ENCODE measurements around the gene COL20A1.
A peak's percentile ranks its signal among the peaks of the same experiment; 100 is the strongest.

Gene COL20A1

DNA sequence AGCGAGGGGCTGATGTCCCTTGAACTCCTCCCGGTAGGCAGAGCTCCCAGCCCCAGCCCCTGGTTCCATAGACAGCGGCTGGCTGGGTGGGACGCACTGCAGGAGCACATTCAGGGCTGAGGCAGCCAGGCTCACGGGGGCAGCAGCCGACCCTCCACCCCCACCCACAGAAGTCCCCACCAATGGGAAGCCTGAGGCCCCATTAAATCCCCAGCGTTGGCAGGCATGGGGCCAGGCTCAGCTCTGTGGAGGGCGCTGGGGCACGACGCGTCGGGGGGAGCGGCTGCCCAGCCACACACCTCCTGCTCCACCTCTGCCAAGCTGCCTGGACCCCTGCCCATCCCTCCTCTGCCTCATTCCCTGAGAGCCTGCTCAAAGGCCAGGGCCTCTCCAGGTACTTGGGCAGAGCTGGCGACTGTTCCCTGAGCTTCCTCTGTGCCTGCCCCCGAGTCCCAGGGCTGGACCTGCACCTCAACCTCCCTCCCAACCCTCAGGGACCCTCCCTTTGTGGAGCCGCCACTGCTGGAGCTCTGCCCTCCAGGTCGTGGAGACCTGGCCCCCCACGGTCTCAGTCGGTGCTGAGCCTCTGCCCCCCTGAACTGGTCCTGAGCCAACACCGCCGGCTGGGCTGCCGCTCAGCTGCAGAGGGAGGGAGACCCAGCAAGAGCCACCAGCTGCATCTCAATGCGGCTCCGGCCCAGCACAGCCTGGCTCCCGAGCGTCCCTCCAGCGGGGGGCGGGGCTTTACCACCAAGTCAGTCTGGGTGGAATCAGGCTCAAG, 59.0 kb downstream of the COL20A1 start:
- H3K4me3 ChIP-seq (ENCODE audit: low read depth, low read length): no peak overlapping the region
- no peak for TF ChIP-seq ZFP37 (tag by site-specific recombination; IDR thresholded peaks at IDR 0.05)
- TF ChIP-seq TCF7L2 (IDR thresholded peaks at IDR 0.05; ENCODE audit: borderline replicate concordance, low read depth, low read length): no peak
- TF ChIP-seq ZNF792 (tag by site-specific recombination; IDR thresholded peaks at IDR 0.05): no peak
- TF ChIP-seq ZNF350 (tag by site-specific recombination; IDR thresholded peaks at IDR 0.05): no peak
- TF ChIP-seq ZNF513 (tag by site-specific recombination; IDR thresholded peaks at IDR 0.05): no peak
- TF ChIP-seq, protein P1, sequence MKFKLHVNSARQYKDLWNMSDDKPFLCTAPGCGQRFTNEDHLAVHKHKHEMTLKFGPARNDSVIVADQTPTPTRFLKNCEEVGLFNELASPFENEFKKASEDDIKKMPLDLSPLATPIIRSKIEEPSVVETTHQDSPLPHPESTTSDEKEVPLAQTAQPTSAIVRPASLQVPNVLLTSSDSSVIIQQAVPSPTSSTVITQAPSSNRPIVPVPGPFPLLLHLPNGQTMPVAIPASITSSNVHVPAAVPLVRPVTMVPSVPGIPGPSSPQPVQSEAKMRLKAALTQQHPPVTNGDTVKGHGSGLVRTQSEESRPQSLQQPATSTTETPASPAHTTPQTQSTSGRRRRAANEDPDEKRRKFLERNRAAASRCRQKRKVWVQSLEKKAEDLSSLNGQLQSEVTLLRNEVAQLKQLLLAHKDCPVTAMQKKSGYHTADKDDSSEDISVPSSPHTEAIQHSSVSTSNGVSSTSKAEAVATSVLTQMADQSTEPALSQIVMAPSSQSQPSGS (tag by site-specific recombination; IDR thresholded peaks at IDR 0.05; ENCODE audit: low read depth): no peak
- TF ChIP-seq ZNF585B (tag by site-specific recombination; IDR thresholded peaks at IDR 0.05): no peak
- TF ChIP-seq YY2 (tag by site-specific recombination; IDR thresholded peaks at IDR 0.05): no peak
- TF ChIP-seq ZNF558 (tag by site-specific recombination; IDR thresholded peaks at IDR 0.05): no peak
- TF ChIP-seq ZNF223 (tag by site-specific recombination; IDR thresholded peaks at IDR 0.05): no peak
- no peak for TF ChIP-seq SCRT2 (tag by site-specific recombination; IDR thresholded peaks at IDR 0.05)
- TF ChIP-seq ZNF274 (IDR thresholded peaks at IDR 0.05; ENCODE audit: low read length): no peak
- no peak for TF ChIP-seq ZNF274 (tag by site-specific recombination; IDR thresholded peaks at IDR 0.05; ENCODE audit: borderline replicate concordance)
- TF ChIP-seq GLIS1 (tag by site-specific recombination; IDR thresholded peaks at IDR 0.05): peak; percentile 85
- TF ChIP-seq GLIS2 (tag by site-specific recombination; IDR thresholded peaks at IDR 0.05): 0 out of 2 replicates have a peak, but pooled peaks have one; percentile 20
- no peak for TF ChIP-seq TRIM28 (IDR thresholded peaks at IDR 0.05; ENCODE audit: borderline replicate concordance, low read length)
- TF ChIP-seq ZNF785 (tag by site-specific recombination; IDR thresholded peaks at IDR 0.05): no peak
- TF ChIP-seq ZNF341 (tag by site-specific recombination; IDR thresholded peaks at IDR 0.05; ENCODE audit: low read depth): peak; percentile 87
- TF ChIP-seq ZIC2 (tag by site-specific recombination; IDR thresholded peaks at IDR 0.05): peak; percentile 73; the same call in 1 of the 2 replicates
- TF ChIP-seq ZNF302 (tag by site-specific recombination; IDR thresholded peaks at IDR 0.05; ENCODE audit: low read depth): no peak
- H3K27ac ChIP-seq (ENCODE audit: extremely low read depth, low read depth, low read length): no peak overlapping the region
- no peaks in the 10 kb centered on the region for H3K9me3 ChIP-seq (ENCODE audit: control insufficient read depth, insufficient read depth, low read depth, low read length)
- CTCF ChIA-PET: no interaction called here
- H3K4me1 ChIP-seq (ENCODE audit: control insufficient read depth, insufficient read depth, low read length): no peaks in the 10 kb centered on the region
- POLR2A ChIA-PET: no interaction called here
- no peaks in the 10 kb centered on the region for H3K36me3 ChIP-seq (ENCODE audit: control insufficient read depth in 2 of 2, insufficient read depth in 1 of 2, low read length in 2 of 2)

DNA sequence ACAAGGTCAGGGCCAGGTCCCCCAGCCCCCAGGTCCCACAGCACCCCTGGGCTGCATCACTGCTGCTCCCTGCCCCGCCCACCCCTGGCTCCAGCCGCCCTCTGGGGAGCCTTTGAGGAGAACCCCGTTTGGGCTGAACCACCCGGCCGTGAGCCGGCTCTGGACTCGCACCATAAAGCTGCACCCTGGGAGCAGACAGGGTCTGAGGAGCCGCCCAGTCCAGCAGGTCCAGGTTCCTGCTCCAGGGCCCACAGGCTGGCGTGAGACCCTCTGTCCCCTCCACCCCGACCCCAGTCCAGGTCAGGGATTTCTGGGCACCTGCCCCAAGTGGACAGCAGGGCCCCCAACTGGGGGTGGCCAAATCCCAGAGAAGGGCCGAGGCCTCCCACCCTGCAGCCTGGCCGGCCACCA, 59.8 kb downstream of the COL20A1 start:
- Histone ChIP-seq H3K27ac (ENCODE audit: extremely low read depth, low read depth, low read length) (no peak overlapping the region), H3K36me3 (ENCODE audit: control insufficient read depth in 2 of 2, insufficient read depth in 1 of 2, low read length in 2 of 2) (no peaks in the 10 kb centered on the region), H3K4me1 (ENCODE audit: control insufficient read depth, insufficient read depth, low read length) (no peaks in the 10 kb centered on the region), H3K4me3 (ENCODE audit: low read depth, low read length) (no peak overlapping the region), H3K9me3 (ENCODE audit: control insufficient read depth, insufficient read depth, low read depth, low read length) (no peaks in the 10 kb centered on the region)
- TF ChIP-seq KLF7 (tag by site-specific recombination; IDR thresholded peaks at IDR 0.05; ENCODE audit: borderline replicate concordance) (no peak), ZNF184 (tag by site-specific recombination; IDR thresholded peaks at IDR 0.05) (no peak), IKZF3 (tag by site-specific recombination; IDR thresholded peaks at IDR 0.05) (no peak), OVOL3 (tag by site-specific recombination; IDR thresholded peaks at IDR 0.05) (no peak), ZNF701 (tag by site-specific recombination; IDR thresholded peaks at IDR 0.05) (no peak), ZNF274 (IDR thresholded peaks at IDR 0.05; ENCODE audit: low read length) (no peak), ZNF274 (tag by site-specific recombination; IDR thresholded peaks at IDR 0.05; ENCODE audit: borderline replicate concordance) (no peak), ZNF140 (tag by site-specific recombination; IDR thresholded peaks at IDR 0.05) (no peak), ZNF473 (tag by site-specific recombination; IDR thresholded peaks at IDR 0.05) (no peak), ZNF529 (tag by site-specific recombination; IDR thresholded peaks at IDR 0.05; ENCODE audit: insufficient replicate concordance) (no peak)
- TF ChIP-seq, protein P2, sequence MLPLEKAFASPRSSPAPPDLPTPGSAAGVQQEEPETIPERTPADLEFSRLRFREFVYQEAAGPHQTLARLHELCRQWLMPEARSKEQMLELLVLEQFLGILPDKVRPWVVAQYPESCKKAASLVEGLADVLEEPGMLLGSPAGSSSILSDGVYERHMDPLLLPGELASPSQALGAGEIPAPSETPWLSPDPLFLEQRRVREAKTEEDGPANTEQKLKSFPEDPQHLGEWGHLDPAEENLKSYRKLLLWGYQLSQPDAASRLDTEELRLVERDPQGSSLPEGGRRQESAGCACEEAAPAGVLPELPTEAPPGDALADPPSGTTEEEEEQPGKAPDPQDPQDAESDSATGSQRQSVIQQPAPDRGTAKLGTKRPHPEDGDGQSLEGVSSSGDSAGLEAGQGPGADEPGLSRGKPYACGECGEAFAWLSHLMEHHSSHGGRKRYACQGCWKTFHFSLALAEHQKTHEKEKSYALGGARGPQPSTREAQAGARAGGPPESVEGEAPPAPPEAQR (tag by site-specific recombination; IDR thresholded peaks at IDR 0.05): no peak
- ChIA-PET POLR2A (no interaction called here), CTCF (no interaction called here)

All from HEK293 (cell line).